Breast epithelium (tissue), 3 donors: Measurements from ENCODE around the gene ASIC1.

Source experiments
- POLR2A ChIP-seq: fragments of 450-650 bp; IDR thresholded peaks from one replicate; pipeline ENCODE4 v1.6.1; 2016; ENCODE audit warnings: antibody characterized with exemption, mild to moderate bottlenecking, moderate library complexity
- TF ChIP-seq, protein P1 (sequence below), 3 donors: fragments of 450-650 bp; IDR thresholded peaks; one replicate each; pipeline ENCODE4 v1.5.1; 2016 to 2017; ENCODE audit warnings: antibody characterized with exemption in 3 of 3, mild to moderate bottlenecking in 3 of 3, moderate library complexity in 3 of 3

DNA sequence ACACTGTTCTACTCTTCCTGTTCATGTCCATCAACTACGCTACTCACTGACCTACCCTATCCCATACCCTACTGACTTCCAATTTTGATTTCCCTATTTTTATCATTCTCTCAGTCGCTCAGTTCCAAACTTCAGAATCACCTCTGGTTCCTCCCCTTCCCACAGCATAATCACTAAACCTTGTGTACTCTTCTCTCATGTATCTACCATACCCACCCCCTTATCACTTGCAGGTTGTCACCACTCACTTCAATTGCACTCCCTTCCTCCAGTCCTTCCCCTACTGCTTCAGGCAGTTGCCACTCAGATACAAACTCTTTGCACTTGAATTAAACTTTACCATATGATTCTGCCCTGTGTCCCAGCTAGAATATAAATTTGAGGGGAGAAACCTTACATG lies 38.4 kb upstream of the ASIC1 start:
- TF ChIP-seq, protein P1, sequence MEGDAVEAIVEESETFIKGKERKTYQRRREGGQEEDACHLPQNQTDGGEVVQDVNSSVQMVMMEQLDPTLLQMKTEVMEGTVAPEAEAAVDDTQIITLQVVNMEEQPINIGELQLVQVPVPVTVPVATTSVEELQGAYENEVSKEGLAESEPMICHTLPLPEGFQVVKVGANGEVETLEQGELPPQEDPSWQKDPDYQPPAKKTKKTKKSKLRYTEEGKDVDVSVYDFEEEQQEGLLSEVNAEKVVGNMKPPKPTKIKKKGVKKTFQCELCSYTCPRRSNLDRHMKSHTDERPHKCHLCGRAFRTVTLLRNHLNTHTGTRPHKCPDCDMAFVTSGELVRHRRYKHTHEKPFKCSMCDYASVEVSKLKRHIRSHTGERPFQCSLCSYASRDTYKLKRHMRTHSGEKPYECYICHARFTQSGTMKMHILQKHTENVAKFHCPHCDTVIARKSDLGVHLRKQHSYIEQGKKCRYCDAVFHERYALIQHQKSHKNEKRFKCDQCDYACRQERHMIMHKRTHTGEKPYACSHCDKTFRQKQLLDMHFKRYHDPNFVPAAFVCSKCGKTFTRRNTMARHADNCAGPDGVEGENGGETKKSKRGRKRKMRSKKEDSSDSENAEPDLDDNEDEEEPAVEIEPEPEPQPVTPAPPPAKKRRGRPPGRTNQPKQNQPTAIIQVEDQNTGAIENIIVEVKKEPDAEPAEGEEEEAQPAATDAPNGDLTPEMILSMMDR (IDR thresholded peaks at IDR 0.05) = no peak
- no peak for TF ChIP-seq POLR2A
